GM13976 (cell line): ENCODE data around the gene TLCD5.

Source experiments
- DNase-seq: peaks from one replicate; pipeline ENCODE4 v3.0.0; 2012; ENCODE audit warnings: low spot score
- CTCF ChIP-seq: IDR thresholded peaks from 2 replicates; pipeline ENCODE4 v1.5.1; 2012; ENCODE audit warnings: borderline replicate concordance, mild to moderate bottlenecking; ENCODE audit not compliant: insufficient read depth; ENCODE audit errors: extremely low read depth, missing control alignments, control extremely low read depth
- in situ Hi-C: fragments of 300-500 bp; cut with MboI; formaldehyde crosslinking; loops from one replicate; pipeline ENCODE4 v1.12.0; 2022; ENCODE audit warnings: low sequenced_read_pairs, mixed read lengths, inconsistent platforms; ENCODE audit not compliant: unreplicated experiment

TLCD5 gene

GRCh38 chr11:120363436-120363835 lies 38.3 kb downstream of the TLCD5 start:
- in situ Hi-C loops: no loop called here
- no peak for DNase-seq
- TF ChIP-seq CTCF: no peak

- TF ChIP-seq CTCF: no peak
- in situ Hi-C loops: no loop called here
- DNase-seq: no peak
These were observed 40.4 kb downstream of the TLCD5 start for GRCh38 chr11:120365512-120365911.

GRCh38 chr11:120372296-120372695 lies 47.2 kb downstream of the TLCD5 start:
- in situ Hi-C loops: no loop called here
- no peak for DNase-seq
- TF ChIP-seq CTCF: no peak

- no peak for TF ChIP-seq CTCF
- in situ Hi-C loops: no loop called here
- no peak for DNase-seq
These were observed 50.0 kb downstream of the TLCD5 start for GRCh38 chr11:120375076-120375475.

GRCh38 chr11:120376547-120377182 lies 51.6 kb downstream of the TLCD5 start:
- TF ChIP-seq CTCF: no peak
- no peak for DNase-seq
- in situ Hi-C loops: no loop called here

- TF ChIP-seq CTCF: no peak
- no peak for DNase-seq
- in situ Hi-C loops: no loop called here
These were observed 53.4 kb downstream of the TLCD5 start for GRCh38 chr11:120378474-120378873.
